K562 treated with DMSO at 1 percent for 4 hours (cell line): ENCODE data around the gene ANKRD6. TPM values are rescaled to one million over a fixed set of nuclear protein-coding genes. Genes with fewer than 3 reads are reported as not detected.

Experiments
- total RNA-seq: library from RNA; unstranded; fragments of 300-600 nt; gene quantifications from 2 replicates; pipeline ENCODE4 v1.2.3, GENCODE V29; 2022; ENCODE audit not compliant: insufficient read depth

The ANKRD6 gene
- 0.31 TPM in 1 of 2 replicates, not detected in the other for total RNA-seq

DNA sequence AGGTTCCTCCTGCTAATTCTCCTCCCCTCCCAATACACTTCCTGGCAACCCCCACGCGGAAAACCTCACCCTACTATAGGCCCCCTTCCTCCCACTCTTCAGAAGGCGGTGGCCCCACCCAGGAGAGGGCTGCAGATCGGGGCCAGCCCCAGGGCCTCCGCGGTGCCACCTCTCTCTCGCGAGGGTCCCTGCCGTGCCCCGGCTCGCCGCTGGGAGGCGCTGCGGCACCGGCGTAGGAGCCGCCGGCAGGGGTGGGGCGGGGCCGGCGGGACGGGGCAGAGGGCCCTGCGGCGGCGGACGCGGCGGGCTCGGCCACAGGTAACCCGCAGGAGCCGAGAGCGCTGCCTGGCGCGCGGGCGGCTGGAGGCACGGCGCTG, at the start of gene ANKRD6:
Gene ANKRD6 (plus strand): TSS at position 278 of the 377 bp plus-strand sequence. CDS start 133,825 bp downstream, outside the sequence.

DNA sequence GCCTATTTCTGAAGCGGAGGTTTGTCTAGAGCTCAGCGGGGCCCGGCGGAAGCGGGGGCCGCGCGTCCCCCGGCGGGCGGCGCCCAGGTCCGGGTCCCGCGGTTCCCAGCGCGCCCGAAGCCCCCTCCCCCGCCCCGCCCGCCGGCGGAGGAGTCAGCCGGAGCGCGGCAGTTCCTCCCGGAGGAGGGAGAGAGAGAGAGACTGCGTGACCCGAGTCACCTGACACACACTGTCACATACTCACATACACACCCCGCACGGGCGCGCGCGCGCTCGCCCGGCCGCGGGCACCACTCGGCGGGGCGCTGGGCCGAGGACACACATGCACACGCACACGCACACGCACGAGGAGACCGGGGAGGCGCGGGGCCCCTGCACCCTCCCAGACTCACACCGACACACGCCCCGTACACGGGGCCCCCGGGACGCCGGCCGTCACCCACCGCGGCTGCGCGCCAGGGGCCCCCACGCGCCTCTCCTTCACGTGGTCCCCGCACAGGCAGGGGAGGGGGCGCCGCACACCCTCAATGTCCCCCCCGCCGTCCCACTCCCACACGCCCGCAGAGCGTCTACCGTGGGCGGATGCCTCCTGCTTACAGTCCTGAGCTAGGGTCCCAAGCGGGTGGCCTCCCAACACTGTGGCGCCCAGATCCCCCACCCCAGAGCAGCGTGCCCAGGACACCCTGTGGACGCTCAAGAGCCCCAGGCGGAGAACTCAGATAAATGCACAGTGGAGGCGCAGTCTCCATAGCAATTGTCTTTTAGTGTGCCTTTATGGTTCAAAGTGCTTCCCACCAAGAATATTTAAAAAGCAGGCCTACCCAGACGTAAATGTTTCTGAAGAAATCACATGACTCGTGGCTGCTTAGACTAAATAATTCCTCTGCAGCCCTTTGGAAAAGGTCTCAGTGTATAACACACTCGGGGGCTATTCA, 20.6 kb upstream of the ANKRD6 start, which contains the start of gene RRAGD:
Gene RRAGD (minus strand): TSS at position 203 of the 935 bp plus-strand sequence. CDS start 280 bp downstream, outside the sequence.

DNA sequence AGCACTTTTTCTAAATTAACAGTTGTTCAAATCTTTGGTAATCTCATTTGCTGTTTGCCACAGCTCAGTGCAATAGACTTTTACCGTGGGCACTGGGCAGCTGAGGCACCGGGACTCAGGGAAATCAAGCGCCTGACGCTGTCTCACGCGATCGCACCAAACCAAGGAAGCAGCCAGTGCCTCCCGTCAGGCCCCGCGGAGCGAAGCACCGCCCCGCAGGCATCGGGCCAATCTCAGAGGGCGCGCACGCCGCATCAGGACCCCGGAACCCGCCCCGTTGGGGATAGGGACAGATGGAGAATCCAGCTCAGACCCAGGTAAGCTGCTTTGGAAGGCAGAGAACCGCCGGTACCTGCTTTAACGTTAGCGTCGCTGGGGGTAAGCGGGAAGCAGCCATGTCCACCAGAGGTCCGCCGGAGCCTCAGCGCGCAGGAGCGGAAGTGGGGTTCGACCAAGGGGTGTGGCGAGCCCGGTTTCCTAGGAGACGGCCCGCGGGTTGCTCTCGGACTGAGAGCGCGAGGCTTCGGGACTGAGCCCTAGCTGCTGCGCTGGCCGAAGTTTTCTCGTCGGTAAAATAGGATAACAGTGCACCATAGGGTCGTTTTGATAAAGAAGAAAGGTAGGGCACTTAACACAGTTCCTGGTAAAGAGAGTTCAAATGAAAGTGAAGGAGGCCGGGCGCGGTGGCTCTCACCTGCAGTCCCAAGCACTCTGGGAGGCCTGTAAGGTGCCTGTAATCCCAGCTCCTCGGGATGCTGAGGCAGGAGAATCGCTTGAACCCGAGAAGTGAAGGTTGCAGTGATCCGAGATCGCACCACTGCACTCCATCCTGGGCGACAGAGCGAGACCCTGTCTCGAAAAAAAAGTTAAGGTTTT, 205.6 kb downstream of the ANKRD6 start, which contains the start of gene LYRM2:
Gene LYRM2 (minus strand): TSS at position 428 of the 876 bp plus-strand sequence. CDS start 31 bp downstream, at position 397.

Other genes with a start within 250 kb of the ANKRD6 start
- not detected in 2 replicates for gene GABRR1, start 215.8 kb upstream of the ANKRD6 start, total RNA-seq
- gene GABRR2, start 117.9 kb upstream of the ANKRD6 start, total RNA-seq, result 0.64 TPM in 1 of 2 replicates, not detected in the other
- gene UBE2J1, start 80.4 kb upstream of the ANKRD6 start, total RNA-seq, result 20.7 and 23.2 TPM in 2 replicates
- not detected in 2 replicates for gene RRAGD, start 20.9 kb upstream of the ANKRD6 start, total RNA-seq
- gene LYRM2, start 205.6 kb downstream of the ANKRD6 start, total RNA-seq, result 14.0 and 26.7 TPM in 2 replicates